Neutrophil (primary cell): ENCODE results near the gene RRM1.

Source experiments
- H3K27ac ChIP-seq: fragments of 200-600 bp; sonication (generic); 2 replicates; pipeline ENCODE4 v1.5.1; 2016; ENCODE audit warnings: mild to moderate bottlenecking, moderate library complexity
- H3K27me3 ChIP-seq: fragments of 200-600 bp; sonication (generic); 2 replicates; pipeline ENCODE4 v1.6.0; 2016; ENCODE audit warnings: mild to moderate bottlenecking
- H3K36me3 ChIP-seq: fragments of 200-600 bp; sonication (generic); 2 replicates; pipeline ENCODE4 v1.5.1; 2017
- H3K4me1 ChIP-seq, 2 experiments: fragments of 200-600 bp in 1 of 2; sonication (generic) in 1 of 2; 1 replicate in 1 of 2; 2 replicates in 1 of 2; pipeline versions ENCODE4 v1.5.1 to v1.6.1; 2013 to 2016; ENCODE audit warnings: low read depth in 1 of 2, low read length in 1 of 2, mild to moderate bottlenecking in 1 of 2, moderate library complexity in 1 of 2; ENCODE audit not compliant: control insufficient read depth in 1 of 2, insufficient read depth in 1 of 2
- H3K4me3 ChIP-seq, 2 experiments: fragments of 200-600 bp in 1 of 2; sonication (generic) in 1 of 2; 1 replicate in 1 of 2; 2 replicates in 1 of 2; pipeline ENCODE4 v1.5.1; 2013 to 2016; ENCODE audit warnings: low read depth in 1 of 2, low read length in 1 of 2, mild to moderate bottlenecking in 1 of 2, moderate library complexity in 1 of 2
- H3K9me3 ChIP-seq: fragments of 200-600 bp; sonication (generic); 2 replicates; pipeline ENCODE4 v1.5.1; 2016
- TF ChIP-seq, protein P1 (sequence below): fragments of 200-600 bp; sonication (generic); IDR thresholded peaks from 2 replicates; pipeline ENCODE4 v1.5.1; 2016; ENCODE audit warnings: antibody characterized with exemption

The RRM1 gene

DNA sequence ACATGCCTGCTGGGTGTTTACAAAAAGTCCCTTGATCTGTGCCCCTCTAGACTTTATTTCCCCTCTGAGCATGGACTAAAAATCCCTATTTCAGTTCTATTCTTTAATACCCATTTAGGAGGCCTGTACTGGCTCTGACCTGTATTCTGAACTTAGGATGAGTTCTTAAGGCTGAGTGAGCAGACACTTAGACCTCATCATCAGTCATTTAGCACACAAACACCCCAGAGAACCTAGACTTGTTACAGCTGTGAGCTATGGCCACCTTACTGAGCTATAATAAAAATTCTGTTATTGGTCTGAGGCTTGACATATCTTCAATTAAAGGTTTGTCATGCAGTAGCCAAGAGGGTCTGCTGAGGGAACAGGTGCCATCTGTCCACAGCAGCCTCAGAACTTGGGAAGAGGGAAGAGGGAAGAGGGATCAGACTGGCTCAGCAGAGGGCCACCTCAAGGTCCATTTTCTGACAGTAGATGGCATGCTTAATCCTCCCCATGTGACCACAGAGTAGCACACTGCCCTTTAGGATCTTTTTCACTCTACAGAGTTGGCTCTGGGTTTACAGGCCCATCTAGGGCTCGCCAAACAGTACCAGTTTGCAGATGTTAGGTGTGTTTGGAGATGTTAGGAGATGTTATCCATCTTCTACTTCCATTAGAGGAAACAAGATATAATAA, 30.2 kb upstream of the RRM1 start:
- Histone ChIP-seq H3K4me1 (peaks cover 19 to 27% of the 10 kb centered on the region in 2 experiments), H3K27me3 (no peaks in the 10 kb centered on the region), H3K27ac (no peak overlapping the region), H3K9me3 (no peaks in the 10 kb centered on the region), H3K36me3 (peaks cover 49% of the 10 kb centered on the region), H3K4me3 (no peak overlapping the region)
- TF ChIP-seq, protein P1, sequence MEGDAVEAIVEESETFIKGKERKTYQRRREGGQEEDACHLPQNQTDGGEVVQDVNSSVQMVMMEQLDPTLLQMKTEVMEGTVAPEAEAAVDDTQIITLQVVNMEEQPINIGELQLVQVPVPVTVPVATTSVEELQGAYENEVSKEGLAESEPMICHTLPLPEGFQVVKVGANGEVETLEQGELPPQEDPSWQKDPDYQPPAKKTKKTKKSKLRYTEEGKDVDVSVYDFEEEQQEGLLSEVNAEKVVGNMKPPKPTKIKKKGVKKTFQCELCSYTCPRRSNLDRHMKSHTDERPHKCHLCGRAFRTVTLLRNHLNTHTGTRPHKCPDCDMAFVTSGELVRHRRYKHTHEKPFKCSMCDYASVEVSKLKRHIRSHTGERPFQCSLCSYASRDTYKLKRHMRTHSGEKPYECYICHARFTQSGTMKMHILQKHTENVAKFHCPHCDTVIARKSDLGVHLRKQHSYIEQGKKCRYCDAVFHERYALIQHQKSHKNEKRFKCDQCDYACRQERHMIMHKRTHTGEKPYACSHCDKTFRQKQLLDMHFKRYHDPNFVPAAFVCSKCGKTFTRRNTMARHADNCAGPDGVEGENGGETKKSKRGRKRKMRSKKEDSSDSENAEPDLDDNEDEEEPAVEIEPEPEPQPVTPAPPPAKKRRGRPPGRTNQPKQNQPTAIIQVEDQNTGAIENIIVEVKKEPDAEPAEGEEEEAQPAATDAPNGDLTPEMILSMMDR, result no peak

DNA sequence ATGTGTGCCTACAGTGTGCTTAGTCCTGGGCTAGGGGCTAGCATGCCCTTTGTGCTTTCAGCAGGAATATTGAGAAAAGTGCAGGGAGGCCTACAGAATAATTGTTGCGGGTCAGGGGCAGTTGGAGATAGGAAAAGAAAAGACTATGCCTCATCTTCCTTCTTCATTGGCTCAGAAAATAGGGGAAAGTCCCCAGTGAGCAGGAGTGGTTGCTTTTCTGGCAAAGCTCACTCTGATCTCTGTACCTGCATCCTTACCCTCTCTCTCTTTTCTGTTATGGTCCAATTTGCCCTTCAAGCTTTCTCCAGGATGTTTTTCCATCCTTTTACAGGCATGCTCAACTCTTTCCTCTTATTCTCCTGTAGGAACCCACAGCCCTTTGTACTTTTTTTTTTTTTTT, 29.5 kb upstream of the RRM1 start:
- H3K36me3 ChIP-seq, result peaks cover 42% of the 10 kb centered on the region
- H3K27me3 ChIP-seq, result no peaks in the 10 kb centered on the region
- peaks cover 25 to 34% of the 10 kb centered on the region in 2 experiments for H3K4me1 ChIP-seq
- H3K9me3 ChIP-seq, result no peaks in the 10 kb centered on the region
- H3K4me3 ChIP-seq, result no peak overlapping the region
- no peak overlapping the region for H3K27ac ChIP-seq
- TF ChIP-seq, protein P1, result no peak

DNA sequence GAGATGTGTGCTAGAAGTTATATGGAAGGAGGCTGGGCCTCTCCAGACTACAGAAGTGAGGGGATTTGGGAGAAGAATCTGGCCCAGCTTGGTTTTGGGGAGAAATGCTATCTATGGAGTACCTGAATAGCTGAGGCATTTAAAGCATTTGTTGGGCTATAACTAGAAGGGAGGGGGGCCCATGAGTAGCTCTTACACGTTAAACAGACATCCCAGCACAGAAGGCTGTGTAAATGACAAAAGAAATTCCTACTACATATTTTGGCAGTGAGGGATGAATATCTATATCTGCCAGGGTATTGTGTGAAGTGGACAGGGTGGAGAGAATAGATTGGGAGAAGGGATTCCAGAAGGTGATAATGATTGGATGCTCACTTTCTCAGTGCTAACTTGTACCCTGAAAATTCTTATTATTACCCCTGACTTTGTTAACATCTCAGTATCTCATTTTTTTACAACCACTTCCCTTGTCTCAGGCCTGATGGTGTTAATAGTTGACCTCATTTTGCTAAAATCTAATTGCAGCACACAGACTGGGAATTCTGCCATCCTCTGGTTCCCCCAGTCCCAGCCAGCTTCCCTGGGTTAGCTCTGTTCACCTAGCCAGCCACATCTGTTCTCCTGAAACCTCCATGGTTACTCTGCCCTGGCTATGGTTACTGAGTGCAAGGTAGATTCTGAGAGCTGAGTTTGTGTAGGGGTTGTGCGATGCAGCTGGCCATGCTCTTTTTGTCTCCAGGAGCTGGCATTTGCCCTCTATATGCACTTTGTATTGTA, 28.8 kb upstream of the RRM1 start:
- Histone ChIP-seq H3K27ac (no peak overlapping the region), H3K4me1 (peaks cover 29 to 39% of the 10 kb centered on the region in 2 experiments)
- TF ChIP-seq, protein P1, result no peak

DNA sequence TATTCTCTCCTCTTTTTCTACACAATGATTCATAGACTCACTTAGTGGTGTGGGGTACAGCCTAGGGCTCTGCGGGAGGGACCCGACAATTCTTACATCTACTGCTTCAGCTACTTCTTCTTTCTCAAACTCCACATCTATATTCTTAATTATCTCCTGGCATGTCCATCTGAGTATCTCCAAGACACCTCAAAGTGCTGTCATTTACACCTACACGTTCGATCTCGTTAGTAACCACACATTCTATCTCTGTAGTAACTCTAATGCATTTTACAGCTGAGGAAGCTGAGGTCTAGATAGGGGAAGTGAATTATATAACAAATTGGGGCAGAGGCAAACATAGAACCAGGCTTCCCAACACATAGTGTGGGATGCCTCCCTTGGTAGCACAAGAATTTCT, 27.7 kb upstream of the RRM1 start:
- H3K4me1 ChIP-seq, result peaks cover 29 to 39% of the 10 kb centered on the region in 2 experiments
- no peaks in the 10 kb centered on the region for H3K9me3 ChIP-seq
- peaks cover 31% of the 10 kb centered on the region for H3K36me3 ChIP-seq
- H3K4me3 ChIP-seq, result no peak overlapping the region
- TF ChIP-seq, protein P1, result no peak
- H3K27me3 ChIP-seq, result no peaks in the 10 kb centered on the region
- peak overlapping the region; percentile 51 for H3K27ac ChIP-seq

More for the DNA sequence above, 28.8 kb upstream of the RRM1 start:
- Histone ChIP-seq H3K27me3 (no peaks in the 10 kb centered on the region), H3K36me3 (peaks cover 35% of the 10 kb centered on the region), H3K4me3 (no peak overlapping the region), H3K9me3 (no peaks in the 10 kb centered on the region)

DNA sequence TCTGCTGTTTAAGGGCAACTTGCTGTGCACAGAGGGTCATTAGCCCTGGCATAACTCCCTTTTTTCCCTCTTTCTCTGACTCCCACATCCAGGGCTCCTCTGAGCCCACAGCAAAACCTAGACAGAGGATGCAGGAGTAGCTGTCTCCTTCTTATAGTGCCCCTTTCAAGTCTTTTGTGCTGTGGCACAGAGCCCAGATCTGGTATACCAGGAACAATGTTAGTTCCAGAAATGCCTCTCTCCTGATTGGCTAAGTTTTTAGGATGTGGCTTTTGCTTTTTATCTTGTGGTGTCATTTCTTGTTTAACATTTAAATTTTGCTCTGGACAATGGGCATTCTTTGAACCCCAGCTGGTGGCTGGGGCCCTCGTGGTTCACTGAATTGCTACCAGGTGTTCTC, 25.6 kb upstream of the RRM1 start:
- Histone ChIP-seq H3K4me1 (peaks cover 34 to 48% of the 10 kb centered on the region in 2 experiments), H3K9me3 (no peaks in the 10 kb centered on the region), H3K4me3 (no peak overlapping the region), H3K27me3 (no peaks in the 10 kb centered on the region), H3K27ac (peak overlapping the region; percentile 63), H3K36me3 (peaks cover 29% of the 10 kb centered on the region)
- TF ChIP-seq, protein P1, result no peak
